ENCODE results near the gene INPP5D. TPM values are rescaled to one million over a fixed set of nuclear protein-coding genes. Genes with fewer than 3 reads are reported as not detected.

The INPP5D gene
- total RNA-seq, 1 donor from 2014 or later = 8.9 TPM

- no peak overlapping the region for H3K27ac Mint-ChIP-seq
- TF ChIP-seq, protein P1, sequence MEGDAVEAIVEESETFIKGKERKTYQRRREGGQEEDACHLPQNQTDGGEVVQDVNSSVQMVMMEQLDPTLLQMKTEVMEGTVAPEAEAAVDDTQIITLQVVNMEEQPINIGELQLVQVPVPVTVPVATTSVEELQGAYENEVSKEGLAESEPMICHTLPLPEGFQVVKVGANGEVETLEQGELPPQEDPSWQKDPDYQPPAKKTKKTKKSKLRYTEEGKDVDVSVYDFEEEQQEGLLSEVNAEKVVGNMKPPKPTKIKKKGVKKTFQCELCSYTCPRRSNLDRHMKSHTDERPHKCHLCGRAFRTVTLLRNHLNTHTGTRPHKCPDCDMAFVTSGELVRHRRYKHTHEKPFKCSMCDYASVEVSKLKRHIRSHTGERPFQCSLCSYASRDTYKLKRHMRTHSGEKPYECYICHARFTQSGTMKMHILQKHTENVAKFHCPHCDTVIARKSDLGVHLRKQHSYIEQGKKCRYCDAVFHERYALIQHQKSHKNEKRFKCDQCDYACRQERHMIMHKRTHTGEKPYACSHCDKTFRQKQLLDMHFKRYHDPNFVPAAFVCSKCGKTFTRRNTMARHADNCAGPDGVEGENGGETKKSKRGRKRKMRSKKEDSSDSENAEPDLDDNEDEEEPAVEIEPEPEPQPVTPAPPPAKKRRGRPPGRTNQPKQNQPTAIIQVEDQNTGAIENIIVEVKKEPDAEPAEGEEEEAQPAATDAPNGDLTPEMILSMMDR (IDR thresholded peaks at IDR 0.05; ENCODE audit: unreplicated experiment) = no peak
- peaks cover 3% of the 10 kb centered on the region for H3K9me3 Mint-ChIP-seq
- peaks cover 4% of the 10 kb centered on the region for H3K27me3 Mint-ChIP-seq (ENCODE audit: low read depth)
- no peak overlapping the region for H3K4me3 Mint-ChIP-seq
- DNase-seq (ENCODE audit: low spot score in 2 of 2, unreplicated experiment in 2 of 2) = no peak
- H3K4me1 Mint-ChIP-seq = no peaks in the 10 kb centered on the region
- H3K36me3 Mint-ChIP-seq = no peaks in the 10 kb centered on the region
These were observed 16.6 kb downstream of the INPP5D start for GRCh38 chr2:233076749-233077148.

DNA sequence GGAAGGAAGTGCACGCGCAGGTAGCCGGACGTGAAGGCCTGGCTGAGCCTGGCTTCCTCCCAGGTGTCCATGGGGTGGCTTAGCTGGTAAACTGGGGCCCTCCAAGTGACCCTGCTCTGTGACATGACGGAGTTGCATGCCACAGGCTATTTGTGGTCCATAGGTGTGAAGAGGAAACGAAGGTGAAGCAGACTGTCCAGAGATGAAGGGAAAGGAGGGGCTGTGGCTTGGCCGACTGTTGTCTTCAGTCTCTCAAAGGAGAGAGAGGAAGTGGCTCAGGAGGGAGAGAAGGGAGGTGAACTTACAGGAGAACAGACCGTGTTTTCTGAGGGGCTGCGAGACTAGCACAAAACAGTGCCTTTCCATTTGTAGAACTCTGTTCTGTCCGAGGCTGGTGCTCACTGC lies 19.3 kb downstream of the INPP5D start:
- Mint-ChIP-seq H3K9me3 (no peaks in the 10 kb centered on the region), H3K4me3 (no peak overlapping the region), H3K27ac (no peak overlapping the region), H3K27me3 (ENCODE audit: low read depth) (no peaks in the 10 kb centered on the region), H3K4me1 (no peaks in the 10 kb centered on the region), H3K36me3 (no peaks in the 10 kb centered on the region)
- TF ChIP-seq, protein P1 (IDR thresholded peaks at IDR 0.05; ENCODE audit: unreplicated experiment) = no peak
- DNase-seq (ENCODE audit: low spot score in 2 of 2, unreplicated experiment in 2 of 2) = no peak

DNA sequence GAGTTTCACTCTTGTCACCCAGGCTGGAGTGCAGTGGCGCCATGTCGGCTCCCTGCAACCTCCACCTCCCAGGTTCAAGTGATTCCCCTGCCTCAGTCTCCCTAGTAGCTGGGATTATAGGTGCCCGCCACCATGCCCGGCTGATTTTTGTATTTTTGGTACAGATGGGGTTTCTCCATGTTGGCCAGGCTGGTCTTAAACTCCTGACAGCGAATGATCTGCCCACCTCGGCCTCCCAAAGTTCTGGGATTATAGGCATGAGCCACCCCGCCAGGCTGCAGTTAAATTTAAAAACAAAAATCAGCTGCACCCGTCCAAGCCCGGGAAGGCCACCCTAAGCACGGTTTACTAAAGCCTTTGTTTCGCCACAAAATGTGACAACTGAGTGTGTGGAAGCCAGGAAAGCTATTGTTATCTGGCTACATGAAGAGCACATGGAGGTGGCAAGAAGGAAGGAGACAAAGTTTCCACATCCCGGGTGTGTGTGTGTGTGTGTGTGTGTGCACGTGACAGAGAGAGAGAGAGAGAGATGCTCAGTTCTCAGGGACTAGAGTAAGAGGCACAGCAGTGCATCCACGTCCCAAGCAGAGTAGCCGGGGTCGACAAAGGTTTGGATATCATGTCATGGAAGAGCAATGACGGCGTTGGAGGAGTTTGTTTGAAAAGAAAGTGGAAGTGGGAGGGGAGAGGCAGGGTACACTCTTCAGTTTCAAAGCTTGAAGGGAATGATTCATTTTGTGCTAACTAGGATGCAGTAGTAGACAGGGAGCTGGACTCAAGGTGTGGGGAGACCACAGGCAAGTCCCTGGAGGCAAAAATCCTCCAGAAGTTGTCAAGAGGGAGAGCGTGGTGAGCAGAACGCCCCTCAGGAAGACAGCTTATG lies 20.1 kb downstream of the INPP5D start:
- TF ChIP-seq, protein P1 (IDR thresholded peaks at IDR 0.05; ENCODE audit: unreplicated experiment) = no peak
- no peaks in the 10 kb centered on the region for H3K9me3 Mint-ChIP-seq
- no peak overlapping the region for H3K4me3 Mint-ChIP-seq
- DNase-seq (ENCODE audit: low spot score in 2 of 2, unreplicated experiment in 2 of 2) = no peak
- no peaks in the 10 kb centered on the region for H3K4me1 Mint-ChIP-seq
- H3K36me3 Mint-ChIP-seq = no peaks in the 10 kb centered on the region
- H3K27ac Mint-ChIP-seq = no peak overlapping the region
- H3K27me3 Mint-ChIP-seq (ENCODE audit: low read depth) = no peaks in the 10 kb centered on the region

DNA sequence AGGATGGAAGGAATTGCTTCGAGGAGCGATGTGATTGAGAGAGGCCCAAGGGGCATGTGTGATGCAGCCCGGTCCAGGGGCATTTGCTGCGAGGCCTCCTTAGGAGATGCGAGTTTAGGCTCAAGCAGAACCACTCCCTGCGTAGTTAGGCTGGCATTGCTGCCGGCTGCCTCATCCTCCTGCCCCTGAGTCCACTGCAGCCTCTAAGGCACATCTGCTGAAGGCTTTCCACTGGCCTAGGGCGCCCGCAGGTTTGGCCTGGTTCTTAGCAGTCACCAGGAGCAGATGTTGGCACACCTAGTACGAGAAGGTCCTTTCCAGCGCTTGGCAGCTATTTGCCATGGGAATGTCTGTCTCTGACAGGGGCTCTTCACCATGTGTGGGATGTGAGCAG lies 20.7 kb downstream of the INPP5D start:
- no peak overlapping the region for H3K4me3 Mint-ChIP-seq
- no peaks in the 10 kb centered on the region for H3K36me3 Mint-ChIP-seq
- no peak for DNase-seq (ENCODE audit: low spot score in 2 of 2, unreplicated experiment in 2 of 2)
- H3K27me3 Mint-ChIP-seq (ENCODE audit: low read depth) = peaks cover 3% of the 10 kb centered on the region
- no peaks in the 10 kb centered on the region for H3K4me1 Mint-ChIP-seq
- no peaks in the 10 kb centered on the region for H3K9me3 Mint-ChIP-seq
- TF ChIP-seq, protein P1 (IDR thresholded peaks at IDR 0.05; ENCODE audit: unreplicated experiment) = no peak
- no peak overlapping the region for H3K27ac Mint-ChIP-seq

- peaks cover 3% of the 10 kb centered on the region for H3K27me3 Mint-ChIP-seq (ENCODE audit: low read depth)
- no peak overlapping the region for H3K4me3 Mint-ChIP-seq
- no peaks in the 10 kb centered on the region for H3K36me3 Mint-ChIP-seq
- TF ChIP-seq, protein P1 (IDR thresholded peaks at IDR 0.05; ENCODE audit: unreplicated experiment) = no peak
- no peaks in the 10 kb centered on the region for H3K4me1 Mint-ChIP-seq
- no peaks in the 10 kb centered on the region for H3K9me3 Mint-ChIP-seq
- DNase-seq (ENCODE audit: low spot score in 2 of 2, unreplicated experiment in 2 of 2) = no peak
- H3K27ac Mint-ChIP-seq = no peak overlapping the region
These were observed 21.1 kb downstream of the INPP5D start for GRCh38 chr2:233081232-233081730.
